PC-9 (cell line): ENCODE results near the gene METTL15.

ENCODE experiments used
- EZH2 ChIP-seq: fragments of 200-600 bp; sonication (generic); IDR thresholded peaks from 2 replicates; pipeline ENCODE4 v1.8.0; 2017; ENCODE audit warnings: antibody characterized with exemption, low read depth
- TF ChIP-seq, protein P1 (sequence below): fragments of 200-600 bp; sonication (generic); conservative IDR thresholded peaks from 2 replicates; pipeline ENCODE4 v1.6.1; 2017; ENCODE audit warnings: mixed run types, antibody characterized with exemption, mild to moderate bottlenecking, moderate library complexity

DNA sequence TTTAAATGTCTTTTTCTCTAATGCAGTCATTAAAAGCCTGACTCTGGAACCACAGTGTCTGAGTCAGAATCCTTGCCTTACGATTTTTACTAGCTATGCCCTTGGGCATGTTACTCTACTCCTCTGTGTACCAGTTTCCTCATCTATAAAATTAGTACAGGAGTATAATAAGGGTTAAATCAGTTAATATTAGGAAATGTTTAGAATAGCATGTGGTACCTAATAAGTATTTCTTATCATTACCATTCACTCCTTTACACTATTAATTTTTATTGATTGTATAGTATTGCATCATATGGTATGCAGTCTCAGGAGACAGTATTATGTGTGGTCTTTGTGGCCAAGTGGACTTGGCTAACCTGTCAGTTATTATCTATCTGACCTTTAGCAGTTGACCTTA, 68.2 kb downstream of the METTL15 start:
- TF ChIP-seq, protein P1, sequence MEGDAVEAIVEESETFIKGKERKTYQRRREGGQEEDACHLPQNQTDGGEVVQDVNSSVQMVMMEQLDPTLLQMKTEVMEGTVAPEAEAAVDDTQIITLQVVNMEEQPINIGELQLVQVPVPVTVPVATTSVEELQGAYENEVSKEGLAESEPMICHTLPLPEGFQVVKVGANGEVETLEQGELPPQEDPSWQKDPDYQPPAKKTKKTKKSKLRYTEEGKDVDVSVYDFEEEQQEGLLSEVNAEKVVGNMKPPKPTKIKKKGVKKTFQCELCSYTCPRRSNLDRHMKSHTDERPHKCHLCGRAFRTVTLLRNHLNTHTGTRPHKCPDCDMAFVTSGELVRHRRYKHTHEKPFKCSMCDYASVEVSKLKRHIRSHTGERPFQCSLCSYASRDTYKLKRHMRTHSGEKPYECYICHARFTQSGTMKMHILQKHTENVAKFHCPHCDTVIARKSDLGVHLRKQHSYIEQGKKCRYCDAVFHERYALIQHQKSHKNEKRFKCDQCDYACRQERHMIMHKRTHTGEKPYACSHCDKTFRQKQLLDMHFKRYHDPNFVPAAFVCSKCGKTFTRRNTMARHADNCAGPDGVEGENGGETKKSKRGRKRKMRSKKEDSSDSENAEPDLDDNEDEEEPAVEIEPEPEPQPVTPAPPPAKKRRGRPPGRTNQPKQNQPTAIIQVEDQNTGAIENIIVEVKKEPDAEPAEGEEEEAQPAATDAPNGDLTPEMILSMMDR = no peak
- TF ChIP-seq EZH2 = no peak
